Activated CD4-positive, alpha-beta T cell treated with anti-CD3 and anti-CD28 coated beads, Interleukin-2, amount 10 ng/mL, durations not matched to agents 24 days and 14 days (primary cell): ENCODE data around the gene CUL9. TPM values are rescaled to one million over a fixed set of nuclear protein-coding genes. Genes with fewer than 3 reads are reported as not detected.

Experiments used
- DNase-seq: peaks from one replicate; pipeline ENCODE4 v3.0.0; 2022
- H3K27ac Mint-ChIP-seq: one replicate; pipeline ENCODE4 v1.8.0; 2022; ENCODE audit warnings: mild to moderate bottlenecking, mixed read lengths
- H3K27me3 Mint-ChIP-seq: one replicate; pipeline ENCODE4 v1.8.0; 2022; ENCODE audit warnings: mixed read lengths
- H3K36me3 Mint-ChIP-seq: one replicate; pipeline ENCODE4 v1.8.0; 2022; ENCODE audit warnings: low read depth, mild to moderate bottlenecking, mixed read lengths
- H3K4me1 Mint-ChIP-seq: one replicate; pipeline ENCODE4 v1.8.0; 2021; ENCODE audit warnings: mixed read lengths
- H3K4me3 Mint-ChIP-seq: one replicate; pipeline ENCODE4 v1.8.0; 2022; ENCODE audit warnings: mild to moderate bottlenecking, moderate library complexity, mixed read lengths
- H3K9me3 Mint-ChIP-seq: one replicate; pipeline ENCODE4 v1.8.0; 2021; ENCODE audit warnings: mixed read lengths
- intact Hi-C: fragments of 100-400 bp; cut with micrococcal nuclease; formaldehyde crosslinking; loops from one replicate; pipeline ENCODE4 v1.15.1; 2023
- total RNA-seq: library from RNA; stranded (reverse); gene quantifications from 2 replicates; pipeline ENCODE4 v1.2.3, GENCODE V29; 2022

Gene CUL9
- total RNA-seq, 1 donor from 2014 or later, result 38.1 TPM

DNA sequence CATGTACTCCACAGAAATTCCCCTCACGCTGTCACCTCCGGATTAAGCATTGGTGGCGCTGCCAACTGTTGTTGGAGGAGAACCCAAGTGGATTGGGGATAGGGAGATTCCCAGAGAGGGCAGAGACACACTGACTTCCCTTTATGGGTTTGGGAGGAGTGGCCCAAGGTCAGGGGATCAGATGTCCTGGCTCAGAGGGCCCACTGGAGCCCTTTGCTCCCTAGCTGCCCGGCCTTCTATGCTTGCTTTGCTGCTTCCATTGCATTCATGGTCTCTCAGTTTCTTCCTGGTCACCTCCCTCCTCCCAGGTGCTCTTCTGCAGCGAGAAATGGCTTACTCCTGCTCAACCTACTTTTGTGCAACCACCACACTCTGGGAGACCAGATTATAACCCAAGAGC is 14.3 kb downstream of the CUL9 start:
- no peak overlapping the region for H3K27ac Mint-ChIP-seq
- no peaks in the 10 kb centered on the region for H3K4me1 Mint-ChIP-seq

DNA sequence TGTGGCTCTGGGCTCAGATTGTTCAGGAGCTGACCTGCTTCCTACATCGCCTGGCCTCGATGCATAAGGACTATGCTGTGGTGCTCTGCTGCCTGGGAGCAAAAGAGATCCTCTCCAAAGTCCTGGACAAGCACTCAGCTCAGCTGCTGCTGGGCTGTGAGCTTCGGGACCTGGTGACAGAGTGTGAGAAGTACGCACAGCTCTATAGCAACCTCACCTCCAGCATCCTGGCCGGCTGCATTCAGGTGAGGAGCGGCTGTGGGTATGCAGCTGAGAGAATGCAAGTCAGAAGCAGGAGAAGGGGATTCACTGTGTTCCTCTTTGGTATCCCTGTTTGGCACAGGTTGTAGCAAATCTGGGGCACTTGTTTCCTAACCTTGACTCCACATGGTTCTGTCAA is 17.9 kb downstream of the CUL9 start:
- H3K4me1 Mint-ChIP-seq, result no peaks in the 10 kb centered on the region
- peaks cover 37% of the 10 kb centered on the region for H3K36me3 Mint-ChIP-seq
- intact Hi-C loops, result no loop called here
- no peaks in the 10 kb centered on the region for H3K27me3 Mint-ChIP-seq
- DNase-seq, result no peak
- no peaks in the 10 kb centered on the region for H3K9me3 Mint-ChIP-seq
- H3K4me3 Mint-ChIP-seq, result no peak overlapping the region
- H3K27ac Mint-ChIP-seq, result no peak overlapping the region

More for the DNA sequence above, 14.3 kb downstream of the CUL9 start:
- no peak overlapping the region for H3K4me3 Mint-ChIP-seq
- H3K27me3 Mint-ChIP-seq, result no peaks in the 10 kb centered on the region
- no peaks in the 10 kb centered on the region for H3K9me3 Mint-ChIP-seq
- intact Hi-C loops, result no loop called here
- H3K36me3 Mint-ChIP-seq, result peaks cover 42% of the 10 kb centered on the region
- DNase-seq, result no peak

DNA sequence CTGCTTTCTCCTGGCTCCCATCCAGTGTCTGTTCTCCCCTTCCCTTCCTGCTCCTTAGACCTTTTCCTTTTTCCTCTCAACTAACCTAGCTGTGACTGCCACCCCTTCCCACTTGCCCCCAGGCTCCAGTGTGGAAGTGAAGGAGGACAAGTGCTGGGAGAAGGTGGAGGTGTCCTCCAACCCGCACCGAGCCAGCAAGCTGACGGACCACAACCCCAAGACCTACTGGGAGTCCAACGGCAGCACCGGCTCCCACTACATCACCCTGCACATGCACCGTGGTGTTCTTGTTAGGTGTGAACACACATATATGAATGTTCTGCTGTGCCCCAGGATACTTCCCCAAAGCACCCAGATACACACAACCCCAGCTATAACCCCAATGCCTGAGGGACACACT is 18.5 kb downstream of the CUL9 start:
- DNase-seq, result no peak
- intact Hi-C loops, result no loop called here
- peaks cover 40% of the 10 kb centered on the region for H3K36me3 Mint-ChIP-seq
- H3K4me1 Mint-ChIP-seq, result no peaks in the 10 kb centered on the region
- H3K27ac Mint-ChIP-seq, result no peak overlapping the region
- no peaks in the 10 kb centered on the region for H3K9me3 Mint-ChIP-seq
- H3K4me3 Mint-ChIP-seq, result no peak overlapping the region
- no peaks in the 10 kb centered on the region for H3K27me3 Mint-ChIP-seq

DNA sequence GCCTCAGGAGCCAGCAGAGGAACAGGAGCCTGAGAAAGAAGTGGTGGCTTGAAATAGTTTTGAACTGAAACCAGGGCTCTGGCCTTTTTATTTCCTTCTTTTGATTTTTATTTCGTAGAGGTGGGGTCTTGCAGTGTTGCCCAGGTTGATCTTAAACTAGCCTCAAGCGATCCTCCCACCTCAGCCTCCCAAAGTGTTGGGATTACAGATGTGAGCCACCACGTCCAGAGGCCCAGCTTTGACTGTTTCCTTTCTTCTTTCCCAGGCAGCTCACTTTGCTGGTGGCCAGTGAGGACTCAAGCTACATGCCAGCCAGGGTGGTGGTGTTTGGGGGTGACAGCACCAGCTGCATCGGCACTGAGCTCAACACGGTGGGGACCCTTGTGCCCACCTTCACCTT is 20.5 kb downstream of the CUL9 start:
- Mint-ChIP-seq H3K27me3 (no peaks in the 10 kb centered on the region), H3K4me3 (no peak overlapping the region), H3K36me3 (peaks cover 42% of the 10 kb centered on the region), H3K9me3 (no peaks in the 10 kb centered on the region), H3K4me1 (no peaks in the 10 kb centered on the region), H3K27ac (no peak overlapping the region)
- DNase-seq, result no peak
- intact Hi-C loops, result no loop called here

DNA sequence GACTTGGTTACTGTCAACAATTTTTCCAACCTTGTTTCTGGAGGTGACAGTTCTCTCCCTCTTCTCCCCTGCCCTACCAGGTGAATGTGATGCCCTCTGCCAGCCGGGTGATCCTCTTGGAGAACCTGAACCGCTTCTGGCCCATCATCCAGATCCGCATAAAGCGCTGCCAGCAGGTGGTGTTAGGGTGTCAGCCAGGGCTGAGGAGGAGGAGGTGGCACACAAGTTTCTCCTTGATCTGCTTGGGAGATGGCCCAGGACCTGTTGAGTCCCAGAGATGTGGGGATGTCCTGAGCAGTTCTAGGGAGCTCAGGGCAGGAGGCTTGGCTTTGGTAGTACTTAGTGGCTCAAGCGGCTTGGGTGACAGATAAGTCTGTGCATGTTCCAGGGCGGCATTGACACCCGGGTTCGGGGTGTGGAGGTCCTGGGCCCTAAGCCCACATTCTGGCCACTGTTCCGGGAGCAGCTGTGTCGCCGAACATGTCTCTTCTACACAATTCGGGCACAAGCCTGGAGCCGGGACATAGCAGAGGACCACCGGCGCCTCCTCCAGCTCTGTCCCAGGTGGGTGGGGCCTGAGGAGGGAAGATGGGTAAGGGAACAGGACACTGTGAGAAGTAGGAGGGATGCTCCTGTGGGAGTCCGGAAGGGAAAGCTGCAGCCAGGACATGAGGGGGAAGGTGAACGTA is 21.2 kb downstream of the CUL9 start:
- no peak overlapping the region for H3K27ac Mint-ChIP-seq
- H3K4me3 Mint-ChIP-seq, result no peak overlapping the region
- no peaks in the 10 kb centered on the region for H3K9me3 Mint-ChIP-seq
- intact Hi-C loops, result no loop called here
- H3K36me3 Mint-ChIP-seq, result peaks cover 45% of the 10 kb centered on the region
- H3K4me1 Mint-ChIP-seq, result no peaks in the 10 kb centered on the region
- H3K27me3 Mint-ChIP-seq, result no peaks in the 10 kb centered on the region
- no peak for DNase-seq

DNA sequence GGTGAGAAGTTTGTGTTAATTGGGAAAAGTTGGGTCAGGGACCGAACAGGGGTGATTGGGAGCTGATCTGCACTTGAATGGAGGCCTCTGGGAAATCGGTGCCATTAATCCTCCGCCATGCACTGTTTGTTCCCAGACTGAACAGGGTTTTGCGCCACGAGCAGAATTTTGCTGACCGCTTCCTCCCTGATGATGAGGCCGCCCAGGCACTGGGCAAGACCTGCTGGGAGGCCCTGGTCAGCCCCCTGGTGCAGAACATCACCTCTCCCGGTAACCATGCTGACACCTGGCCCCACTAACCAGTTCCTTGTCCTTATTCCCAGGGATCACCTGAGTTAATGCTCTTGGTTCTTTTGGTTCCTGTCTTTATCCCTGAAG is 21.7 kb downstream of the CUL9 start:
- no peak overlapping the region for H3K4me3 Mint-ChIP-seq
- no peaks in the 10 kb centered on the region for H3K27me3 Mint-ChIP-seq
- intact Hi-C loops, result no loop called here
- no peaks in the 10 kb centered on the region for H3K9me3 Mint-ChIP-seq
- H3K4me1 Mint-ChIP-seq, result no peaks in the 10 kb centered on the region
- H3K36me3 Mint-ChIP-seq, result peaks cover 45% of the 10 kb centered on the region
- DNase-seq, result no peak
- H3K27ac Mint-ChIP-seq, result no peak overlapping the region

DNA sequence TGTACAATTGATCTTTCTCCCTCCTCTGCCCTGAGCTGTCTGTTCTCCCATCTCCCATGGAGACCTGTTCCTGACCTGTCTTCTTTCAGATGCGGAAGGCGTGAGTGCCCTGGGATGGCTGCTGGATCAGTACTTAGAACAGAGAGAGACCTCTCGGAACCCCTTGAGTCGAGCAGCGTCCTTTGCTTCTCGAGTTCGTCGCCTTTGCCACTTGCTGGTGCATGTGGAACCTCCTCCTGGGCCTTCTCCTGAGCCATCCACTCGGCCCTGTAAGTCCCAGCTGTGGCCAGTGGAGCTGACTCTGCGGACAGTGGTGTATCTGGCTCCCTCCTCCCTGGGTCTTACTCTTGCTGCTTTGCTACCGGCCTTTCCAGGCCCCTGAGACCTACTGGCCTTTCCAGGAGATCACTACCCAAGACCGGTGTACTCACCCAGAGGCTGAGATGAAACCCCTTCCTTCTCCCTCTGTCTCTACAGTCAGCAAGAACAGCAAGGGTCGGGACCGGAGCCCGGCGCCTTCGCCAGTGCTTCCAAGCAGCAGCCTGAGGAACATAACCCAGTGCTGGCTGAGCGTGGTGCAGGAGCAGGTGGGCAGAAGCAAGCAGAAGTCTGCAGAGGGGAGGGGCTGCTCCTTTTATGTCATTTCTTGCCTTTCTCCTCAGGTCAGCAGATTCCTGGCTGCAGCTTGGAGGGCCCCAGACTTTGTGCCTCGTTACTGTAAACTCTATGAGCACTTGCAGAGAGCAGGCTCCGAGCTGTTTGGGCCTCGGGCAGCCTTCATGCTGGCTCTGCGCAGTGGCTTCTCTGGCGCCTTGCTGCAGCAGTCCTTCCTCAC is 22.5 kb downstream of the CUL9 start:
- H3K9me3 Mint-ChIP-seq, result no peaks in the 10 kb centered on the region
- H3K4me1 Mint-ChIP-seq, result no peaks in the 10 kb centered on the region
- no peak overlapping the region for H3K4me3 Mint-ChIP-seq
- H3K36me3 Mint-ChIP-seq, result peaks cover 45% of the 10 kb centered on the region
- intact Hi-C loops, result no loop called here
- H3K27me3 Mint-ChIP-seq, result no peaks in the 10 kb centered on the region
- H3K27ac Mint-ChIP-seq, result peak overlapping the region; percentile 11
- no peak for DNase-seq

DNA sequence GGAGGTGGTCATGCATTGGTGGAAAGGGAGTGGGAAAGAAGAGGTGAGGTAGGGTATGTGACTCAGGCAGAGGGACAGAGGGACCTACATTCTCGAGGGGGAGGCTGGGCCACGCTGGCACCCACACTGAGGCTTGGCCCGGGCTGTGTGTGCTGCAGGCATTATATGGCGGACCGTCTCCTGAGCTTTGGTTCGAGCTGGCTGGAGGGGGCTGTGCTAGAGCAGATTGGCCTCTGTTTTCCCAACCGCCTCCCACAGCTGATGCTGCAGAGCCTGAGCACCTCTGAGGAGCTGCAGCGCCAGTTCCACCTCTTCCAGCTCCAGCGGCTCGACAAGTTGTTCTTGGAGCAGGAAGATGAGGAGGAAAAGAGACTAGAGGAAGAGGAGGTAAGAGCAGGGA is 23.9 kb downstream of the CUL9 start:
- Mint-ChIP-seq H3K36me3 (peaks cover 33% of the 10 kb centered on the region), H3K4me3 (no peak overlapping the region), H3K27me3 (no peaks in the 10 kb centered on the region), H3K9me3 (no peaks in the 10 kb centered on the region), H3K27ac (no peak overlapping the region), H3K4me1 (no peaks in the 10 kb centered on the region)
- no peak for DNase-seq
- intact Hi-C loops, result no loop called here

DNA sequence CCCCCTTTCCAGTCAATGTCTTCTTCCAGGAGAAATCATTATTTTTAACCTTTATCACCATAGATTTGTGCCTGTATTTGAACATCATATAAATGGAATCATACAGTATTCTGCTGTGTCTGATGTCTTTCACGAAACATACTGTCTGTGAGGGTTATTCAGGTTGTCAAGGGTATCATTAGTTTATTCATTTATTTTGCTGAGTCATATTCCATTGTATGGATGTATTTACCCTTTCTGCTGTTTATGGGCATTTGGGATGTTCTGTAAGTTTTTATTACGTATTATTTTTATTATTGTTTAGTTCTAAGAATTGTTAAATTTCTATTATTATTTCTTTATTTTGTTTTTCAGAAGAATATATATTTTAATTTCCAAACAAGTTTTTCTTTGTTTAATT is 25.3 kb downstream of the CUL9 start:
- intact Hi-C loops, result no loop called here
- Mint-ChIP-seq H3K27me3 (no peaks in the 10 kb centered on the region), H3K27ac (no peak overlapping the region), H3K4me1 (no peaks in the 10 kb centered on the region), H3K9me3 (no peaks in the 10 kb centered on the region), H3K36me3 (peaks cover 30% of the 10 kb centered on the region), H3K4me3 (no peak overlapping the region)
- no peak for DNase-seq

DNA sequence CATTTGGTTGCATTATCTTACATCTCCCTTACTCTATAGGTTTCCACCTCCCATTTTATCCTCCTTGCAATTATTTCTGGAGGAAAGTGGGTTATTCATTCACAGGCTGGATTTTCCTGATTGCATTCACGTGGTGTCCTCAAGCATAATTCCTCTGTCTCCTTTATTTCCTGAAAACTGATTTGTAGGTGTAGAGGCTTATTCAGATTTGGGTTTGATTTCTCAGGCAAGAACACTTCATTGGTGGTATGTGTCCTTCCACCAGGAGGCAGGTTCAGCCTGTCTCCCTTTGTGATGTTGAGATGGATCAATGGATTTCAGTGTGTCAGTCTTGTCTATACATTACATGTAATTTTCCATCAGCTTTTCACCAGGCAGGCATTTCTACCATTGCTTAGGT is 30.0 kb downstream of the CUL9 start:
- no peak overlapping the region for H3K27ac Mint-ChIP-seq
- H3K4me1 Mint-ChIP-seq, result no peaks in the 10 kb centered on the region
- intact Hi-C loops, result no loop called here
- no peak overlapping the region for H3K4me3 Mint-ChIP-seq
- DNase-seq, result no peak
- H3K27me3 Mint-ChIP-seq, result no peaks in the 10 kb centered on the region
- peaks cover 23% of the 10 kb centered on the region for H3K36me3 Mint-ChIP-seq
- no peaks in the 10 kb centered on the region for H3K9me3 Mint-ChIP-seq

DNA sequence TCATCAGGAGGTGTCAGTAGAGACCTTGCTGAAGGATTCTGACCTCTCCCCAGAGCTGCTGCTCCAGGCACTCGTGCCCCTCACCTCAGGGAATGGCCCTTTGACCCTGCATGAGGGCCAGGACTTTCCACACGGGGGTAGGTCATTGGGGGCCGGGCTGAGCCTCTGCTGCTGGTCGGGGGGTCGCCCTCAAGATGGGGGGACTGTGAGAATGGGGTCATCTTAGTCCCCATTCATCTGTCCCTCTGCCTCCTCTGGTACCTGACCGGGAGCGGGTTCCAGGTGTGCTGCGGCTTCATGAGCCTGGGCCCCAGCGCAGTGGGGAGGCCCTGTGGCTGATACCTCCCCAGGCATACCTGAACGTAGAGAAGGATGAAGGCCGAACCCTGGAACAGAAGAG is 31.4 kb downstream of the CUL9 start:
- DNase-seq, result no peak
- H3K27ac Mint-ChIP-seq, result no peak overlapping the region
- no peaks in the 10 kb centered on the region for H3K27me3 Mint-ChIP-seq
- H3K9me3 Mint-ChIP-seq, result no peaks in the 10 kb centered on the region
- intact Hi-C loops, result no loop called here
- peaks cover 24% of the 10 kb centered on the region for H3K36me3 Mint-ChIP-seq
- H3K4me3 Mint-ChIP-seq, result no peak overlapping the region
- H3K4me1 Mint-ChIP-seq, result no peaks in the 10 kb centered on the region

DNA sequence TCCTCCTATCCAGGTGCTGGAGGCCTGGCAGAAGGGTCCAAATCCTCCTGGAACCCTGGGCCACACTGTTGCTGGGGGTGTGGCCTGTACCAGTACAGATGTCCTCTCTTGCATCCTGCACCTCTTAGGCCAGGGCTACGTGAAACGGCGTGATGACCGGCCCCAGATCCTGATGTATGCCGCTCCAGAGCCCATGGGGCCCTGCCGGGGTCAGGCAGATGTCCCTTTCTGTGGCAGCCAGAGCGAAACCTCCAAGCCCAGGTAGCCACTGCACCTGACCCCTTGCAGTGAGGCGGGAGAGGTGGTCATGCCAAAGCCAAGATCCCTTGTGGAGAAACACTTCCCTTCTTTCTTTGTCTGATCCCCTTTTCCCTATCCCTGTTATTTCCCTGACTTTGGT is 33.1 kb downstream of the CUL9 start:
- no peak overlapping the region for H3K27ac Mint-ChIP-seq
- no peaks in the 10 kb centered on the region for H3K9me3 Mint-ChIP-seq
- H3K36me3 Mint-ChIP-seq, result peaks cover 35% of the 10 kb centered on the region
- H3K27me3 Mint-ChIP-seq, result no peaks in the 10 kb centered on the region
- no peaks in the 10 kb centered on the region for H3K4me1 Mint-ChIP-seq
- H3K4me3 Mint-ChIP-seq, result no peak overlapping the region
- intact Hi-C loops, result no loop called here
- DNase-seq, result no peak

DNA sequence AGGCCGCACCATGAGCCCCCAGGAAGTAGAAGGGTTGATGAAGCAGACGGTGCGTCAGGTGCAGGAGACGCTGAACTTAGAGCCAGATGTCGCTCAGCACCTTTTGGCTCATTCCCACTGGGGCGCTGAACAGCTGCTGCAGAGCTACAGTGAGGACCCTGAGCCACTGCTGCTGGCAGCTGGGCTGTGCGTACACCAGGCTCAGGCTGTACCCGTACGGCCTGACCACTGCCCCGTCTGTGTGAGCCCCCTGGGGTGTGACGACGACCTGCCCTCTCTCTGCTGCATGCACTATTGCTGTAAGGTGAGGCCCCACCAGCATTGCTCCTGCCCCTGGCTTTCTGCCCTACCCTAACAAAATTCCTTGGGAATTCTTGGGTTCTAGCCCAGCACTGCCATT is 34.2 kb downstream of the CUL9 start:
- DNase-seq, result no peak
- no peak overlapping the region for H3K27ac Mint-ChIP-seq
- H3K9me3 Mint-ChIP-seq, result no peaks in the 10 kb centered on the region
- H3K27me3 Mint-ChIP-seq, result no peaks in the 10 kb centered on the region
- H3K36me3 Mint-ChIP-seq, result peaks cover 38% of the 10 kb centered on the region
- H3K4me3 Mint-ChIP-seq, result no peak overlapping the region
- H3K4me1 Mint-ChIP-seq, result no peaks in the 10 kb centered on the region
- intact Hi-C loops, result no loop called here

DNA sequence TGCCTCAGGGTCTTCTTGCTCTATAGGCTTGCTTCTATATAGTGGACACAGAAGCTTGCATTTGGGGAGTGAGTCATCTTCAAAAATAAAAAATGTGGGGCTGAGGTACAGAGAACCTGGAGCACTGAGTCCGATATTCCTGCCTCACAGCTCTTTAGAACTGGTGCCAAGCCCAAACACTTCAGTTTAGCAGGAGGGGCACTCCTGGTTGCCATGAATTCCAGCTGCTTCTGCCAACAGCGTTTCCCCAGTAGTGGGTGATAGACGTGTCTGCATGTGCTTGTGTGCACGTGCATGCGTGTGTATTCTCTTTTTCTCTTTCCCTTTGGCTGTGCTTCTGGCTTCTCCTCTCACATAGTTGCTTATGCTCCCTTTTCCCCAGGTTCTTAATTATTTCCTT is 35.4 kb downstream of the CUL9 start:
- Mint-ChIP-seq H3K4me1 (peaks cover 6% of the 10 kb centered on the region), H3K27ac (peak overlapping the region; percentile 6), H3K4me3 (no peak overlapping the region), H3K27me3 (no peaks in the 10 kb centered on the region), H3K36me3 (peaks cover 42% of the 10 kb centered on the region), H3K9me3 (no peaks in the 10 kb centered on the region)
- intact Hi-C loops, result no loop called here
- DNase-seq, result no peak

DNA sequence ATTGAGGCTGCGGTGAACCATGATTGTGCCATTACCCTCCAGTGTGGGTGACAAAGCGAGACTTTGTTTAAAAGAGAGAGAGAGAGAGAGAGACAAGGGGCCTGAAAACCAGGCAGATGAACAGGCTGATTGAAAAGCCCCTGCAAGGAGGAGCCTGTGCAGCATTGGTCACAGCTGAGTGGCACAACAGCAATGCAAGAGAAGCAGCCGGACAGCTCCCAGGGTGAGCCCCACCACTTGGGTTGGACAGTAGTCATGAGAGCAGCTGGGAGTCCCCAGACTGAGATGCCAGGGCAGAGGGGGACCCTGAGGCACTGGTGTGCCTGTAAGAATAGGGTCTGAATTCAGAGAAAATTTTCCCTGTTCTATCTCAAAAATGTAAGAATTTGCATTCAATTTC is 37.1 kb downstream of the CUL9 start:
- DNase-seq, result no peak
- Mint-ChIP-seq H3K4me1 (peaks cover 14% of the 10 kb centered on the region), H3K4me3 (no peak overlapping the region), H3K9me3 (no peaks in the 10 kb centered on the region), H3K36me3 (peaks cover 52% of the 10 kb centered on the region), H3K27ac (no peak overlapping the region), H3K27me3 (no peaks in the 10 kb centered on the region)
- intact Hi-C loops, result no loop called here
